Forelimb muscle (tissue), 1 donor: ENCODE data around the gene ZCCHC4. TPM values are rescaled to one million over a fixed set of nuclear protein-coding genes. Genes with fewer than 3 reads are reported as not detected.
"Not testable (repeated sequence)": the region's sequence is repeated elsewhere in the genome, so short reads cannot be mapped to it uniquely, and the experiment has no call there.

Source experiments
- DNase-seq: peaks from one replicate; pipeline ENCODE4 v3.0.0-alpha.2; 2013; ENCODE audit warnings: low read depth
- polyA plus RNA-seq: library from polyadenylated mRNA; unstranded; fragments of 120-200 nt; gene quantifications from one replicate; pipeline ENCODE4 v1.2.1, GENCODE V29; 2013; ENCODE audit not compliant: insufficient read length

The ZCCHC4 gene
- polyA plus RNA-seq, 1 donor = 13.3 TPM

GRCh38 chr4:25321703-25322102 lies 9.1 kb downstream of the ZCCHC4 start:
- DNase-seq = no peak

- not testable (repeated sequence) for DNase-seq
Measured at GRCh38 chr4:25328463-25328862, 15.9 kb downstream of the ZCCHC4 start.

DNA sequence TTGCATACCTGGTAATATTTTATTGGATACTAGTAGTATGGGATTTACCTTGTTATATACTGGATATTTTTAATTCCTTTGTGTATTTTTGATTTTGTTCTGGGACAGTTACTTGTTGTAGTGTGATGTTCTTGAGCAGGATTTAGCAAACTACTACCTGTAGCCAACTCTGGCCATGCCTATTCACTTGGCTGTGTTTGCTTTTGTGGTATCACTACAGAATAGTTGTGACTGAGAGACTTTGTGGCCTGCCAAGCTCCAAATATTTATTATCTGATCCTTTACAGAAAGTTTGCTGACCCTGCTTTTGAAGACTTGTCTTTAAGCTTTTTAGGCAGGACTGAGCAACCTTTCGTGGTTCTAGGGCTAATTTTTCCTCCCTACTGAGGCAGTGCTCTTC lies 17.8 kb downstream of the ZCCHC4 start:
- no peak for DNase-seq

DNA sequence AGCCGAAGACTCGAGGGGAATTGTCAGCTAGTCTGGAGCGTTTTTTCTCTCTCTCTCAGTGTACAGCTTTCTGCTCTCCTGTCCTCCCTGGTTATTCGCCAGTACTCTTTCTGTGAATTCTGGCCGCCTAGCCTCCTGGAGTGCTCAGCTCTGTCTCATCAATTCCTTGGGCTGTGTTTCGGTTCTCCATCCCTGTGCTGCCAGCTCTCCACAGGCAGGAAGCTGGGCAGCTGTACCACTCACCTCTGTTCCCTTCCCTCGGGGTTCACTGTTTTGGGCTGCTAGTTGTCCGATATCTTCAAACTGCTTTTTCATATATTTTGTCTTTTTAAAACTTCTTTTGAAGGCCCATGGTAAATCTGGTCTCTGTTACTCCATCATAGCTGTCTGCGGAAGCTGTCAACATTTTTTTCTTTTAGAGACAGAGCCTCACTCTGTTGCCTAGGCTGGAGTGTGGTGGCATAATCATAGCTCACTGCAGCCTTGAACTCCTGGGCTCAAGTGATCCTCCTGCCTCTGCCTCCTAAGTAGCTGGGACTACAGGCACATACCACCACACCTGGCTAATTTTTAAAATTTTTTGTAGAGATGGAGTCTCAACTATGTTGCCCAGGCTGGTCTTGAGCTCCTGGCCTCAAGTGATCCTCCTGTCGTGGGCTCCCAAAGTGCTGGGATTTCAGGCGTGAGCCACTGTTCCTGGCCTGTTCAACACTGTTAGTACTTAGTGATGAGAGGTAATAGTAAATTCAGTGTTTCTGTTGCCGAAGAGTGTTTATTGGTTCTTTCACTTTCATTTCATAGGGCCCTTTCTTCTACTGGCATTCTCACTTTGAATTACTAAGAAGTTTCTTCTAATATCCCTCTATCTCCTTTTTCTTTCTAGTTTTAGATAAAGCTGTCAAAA lies 18.6 kb downstream of the ZCCHC4 start:
- DNase-seq = no peak

- DNase-seq = no peak
Measured at GRCh38 chr4:25343671-25344070, 31.1 kb downstream of the ZCCHC4 start.

GRCh38 chr4:25345744-25346143 lies 33.2 kb downstream of the ZCCHC4 start:
- DNase-seq = no peak

GRCh38 chr4:25346913-25347312 lies 34.3 kb downstream of the ZCCHC4 start:
- no peak for DNase-seq

- no peak for DNase-seq
Measured at GRCh38 chr4:25347473-25347872, 34.9 kb downstream of the ZCCHC4 start.

DNA sequence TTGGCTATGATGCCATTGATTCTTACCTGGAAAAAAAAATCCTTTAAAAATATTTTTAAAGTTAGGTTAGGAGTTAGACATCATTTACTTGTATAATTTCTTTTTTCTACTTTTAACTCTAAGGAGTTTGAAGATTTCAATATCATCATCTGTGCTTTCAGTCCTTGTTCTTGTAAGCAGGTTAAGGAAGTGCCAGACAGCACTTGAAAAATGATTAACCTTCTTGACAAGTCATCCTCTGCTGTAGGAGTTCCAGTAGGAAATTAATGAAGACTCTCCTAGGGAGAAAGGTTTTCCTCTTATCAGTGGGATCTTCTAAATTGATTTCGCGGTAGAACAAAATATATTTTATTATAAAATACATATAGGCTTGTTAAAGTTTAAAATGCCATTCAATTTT lies 35.4 kb downstream of the ZCCHC4 start:
- DNase-seq = no peak

DNA sequence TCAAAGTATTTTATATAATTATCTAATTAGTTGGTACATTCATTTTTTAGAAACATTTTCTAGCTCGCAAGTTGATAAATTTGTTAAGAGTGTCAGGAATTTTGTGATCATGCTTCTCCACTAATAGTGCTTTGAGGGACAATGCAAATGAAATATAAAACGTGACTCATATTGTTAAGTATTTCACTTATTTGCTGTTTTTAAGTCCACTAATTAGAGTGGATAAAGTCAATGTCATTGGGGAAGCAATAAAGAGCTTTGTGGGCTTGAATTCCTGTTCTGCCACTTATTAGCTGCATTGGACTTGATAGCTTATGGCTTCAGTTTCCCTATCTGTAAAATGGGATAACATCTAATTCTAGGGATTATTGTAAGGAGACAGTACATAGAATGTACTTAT lies 38.0 kb downstream of the ZCCHC4 start:
- no peak for DNase-seq

GRCh38 chr4:25351777-25352416 lies 39.3 kb downstream of the ZCCHC4 start:
- no peak for DNase-seq

- no peak for DNase-seq
Measured at GRCh38 chr4:25356068-25356467, 43.5 kb downstream of the ZCCHC4 start.

- DNase-seq = no peak
Measured at GRCh38 chr4:25358515-25359275, 46.1 kb downstream of the ZCCHC4 start.

GRCh38 chr4:25361253-25361652 lies 48.7 kb downstream of the ZCCHC4 start:
- no peak for DNase-seq

DNA sequence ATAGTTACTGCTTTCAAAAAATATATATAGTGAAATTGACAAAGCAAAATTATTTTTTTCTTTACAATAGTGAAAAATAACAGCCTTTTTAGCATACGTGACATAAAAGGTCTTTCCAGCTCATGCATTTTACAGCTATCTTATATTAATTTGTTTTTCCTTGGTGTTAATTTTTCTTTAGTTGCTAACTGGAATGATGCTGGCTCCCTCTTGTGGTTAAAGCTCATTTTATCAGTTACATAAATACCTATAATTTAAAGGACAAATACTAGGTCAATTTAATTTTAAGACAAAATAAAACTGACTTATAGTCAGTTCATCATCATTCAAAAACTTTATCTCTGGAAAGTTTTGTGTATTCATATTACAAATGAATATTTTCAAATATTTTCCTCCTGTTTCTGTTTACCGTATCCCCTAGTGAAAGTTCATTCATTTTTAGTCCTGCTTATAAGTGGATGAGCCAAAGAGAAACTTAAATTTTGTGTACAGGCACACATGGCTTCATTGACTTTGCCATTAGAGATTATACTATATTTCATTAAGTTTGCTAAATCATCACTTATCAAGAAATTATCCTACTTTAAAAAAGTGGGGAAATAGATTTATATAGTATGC lies 54.5 kb downstream of the ZCCHC4 start:
- DNase-seq = no peak

DNA sequence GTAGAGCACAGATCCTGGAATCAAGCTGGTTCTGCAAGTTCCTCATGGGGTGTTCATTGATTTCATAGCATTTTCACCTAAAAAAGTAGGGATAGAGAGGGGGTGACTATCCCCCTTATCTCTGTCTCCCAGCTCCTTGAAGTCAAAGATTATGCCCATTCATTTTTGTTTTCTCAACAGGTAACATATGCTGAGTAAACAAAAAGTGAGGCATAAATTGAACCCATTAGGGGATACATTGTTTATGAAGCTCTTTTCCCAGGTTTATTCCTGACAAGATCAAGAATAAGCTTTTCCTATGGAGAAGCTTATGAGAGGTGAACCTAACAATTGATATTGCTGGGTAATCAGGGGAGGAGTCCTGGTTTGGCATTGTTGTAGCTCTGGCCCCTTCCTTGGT lies 55.3 kb downstream of the ZCCHC4 start:
- DNase-seq = no peak

GRCh38 chr4:25368315-25368714 lies 55.7 kb downstream of the ZCCHC4 start:
- DNase-seq = no peak

- no peak for DNase-seq
Measured at GRCh38 chr4:25370242-25370641, 57.7 kb downstream of the ZCCHC4 start.

- DNase-seq = not testable (repeated sequence)
Measured at GRCh38 chr4:25372549-25372948, 60.0 kb downstream of the ZCCHC4 start.

DNA sequence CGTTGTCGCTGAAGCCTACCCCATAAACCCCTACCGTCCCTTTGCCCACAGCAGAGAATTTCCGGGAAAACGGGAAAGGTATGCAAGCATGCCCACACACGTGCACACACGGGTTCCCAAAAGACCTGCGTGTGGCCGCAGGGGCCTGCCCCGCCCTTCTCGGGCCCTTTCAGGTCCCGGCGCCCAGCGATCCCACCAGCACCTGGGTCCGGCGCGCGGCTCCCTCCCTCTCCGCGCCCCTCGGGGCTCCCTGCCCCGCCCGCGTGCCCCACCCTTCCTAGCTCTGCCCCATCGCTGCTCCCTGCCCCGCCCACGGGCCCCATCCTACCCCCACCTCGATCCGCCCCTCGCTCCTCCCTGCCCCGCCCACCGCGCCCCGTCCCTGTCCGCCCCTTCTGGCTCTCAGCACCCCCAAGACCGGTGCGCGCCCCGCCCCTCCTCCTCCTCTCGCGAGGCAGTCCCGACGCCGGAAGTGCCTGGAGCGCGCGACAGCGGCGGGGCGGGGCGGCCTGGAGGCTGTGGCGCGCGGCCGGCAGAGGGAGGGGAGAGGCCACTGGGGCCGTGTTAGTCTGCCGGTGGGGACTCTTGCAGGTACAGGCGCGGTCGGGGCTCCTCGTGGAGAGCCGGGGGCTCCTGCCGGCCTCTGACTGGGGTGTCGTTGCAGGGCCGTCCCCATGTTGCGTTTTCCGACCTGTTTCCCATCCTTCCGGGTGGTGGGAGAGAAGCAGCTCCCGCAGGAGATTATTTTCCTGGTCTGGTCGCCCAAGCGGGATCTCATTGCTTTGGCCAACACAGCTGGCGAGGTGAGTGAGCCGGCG lies 64.4 kb downstream of the ZCCHC4 start, which contains the start of gene ANAPC4:
Gene ANAPC4, plus strand, starts transcription at position 510 of the 818 bp plus-strand sequence. Its CDS starts 165 bp downstream, at position 675.
- DNase-seq = peak; percentile 43
